HCT116 (cell line): ENCODE results near the gene PSMB5. TPM values are rescaled to one million over a fixed set of nuclear protein-coding genes. Genes with fewer than 3 reads are reported as not detected.

Experiments used
- ATAC-seq: fragments of 200-7000 bp; cut with Tn5 transposase; 2 replicates; pipeline ENCODE4 v1.9.1; 2020; ENCODE audit warnings: mild to moderate bottlenecking, moderate library complexity
- BruUV-seq: library from RNA; stranded (reverse); fragments of 400-500 nt; replicated peaks from 2 replicates; lab custom pipeline; 2021; lab: Mats Ljungman, UMichigan
- CTCF ChIA-PET: fragments of 300-600 bp; sonication (Branson Sonifier 250); formaldehyde crosslinking; loops from one replicate; lab custom pipeline; 2021; ENCODE audit warnings: antibody characterized with exemption; lab: Charles Lee
- POLR2A ChIA-PET: fragments of 300-600, 350-600 bp; sonication (Branson Sonifier 250); formaldehyde crosslinking; loops from one replicate; lab custom pipeline; 2021; ENCODE audit warnings: antibody characterized with exemption; lab: Charles Lee
- RAD21 ChIA-PET, 2 experiments: fragments of 300-600 bp; sonication (Branson Sonifier 250); formaldehyde crosslinking; loops; one replicate each; lab custom pipeline; 2023; ENCODE audit warnings: low total read pairs in 2 of 2; ENCODE audit not compliant: uncharacterized antibody in 2 of 2, unreplicated experiment in 2 of 2, low non-redundant PET in 1 of 2; lab: Charles Lee
- DNase-seq: peaks from one replicate; pipeline ENCODE4 v3.0.0-alpha.2; 2010; ENCODE audit warnings: low read depth, low spot score
- H2AFZ ChIP-seq: fragments of 200-600 bp; shearing (Covaris generic), sonication (generic); 2 replicates; pipeline ENCODE4 v1.6.1; 2017; ENCODE audit warnings: low read depth, mixed run types, mixed read lengths, antibody characterized with exemption, low read length; ENCODE audit not compliant: poor library complexity, severe bottlenecking
- H3K27ac ChIP-seq: 2 replicates; pipeline ENCODE4 v1.5.1; 2012; ENCODE audit warnings: low read depth, low read length
- H3K27me3 ChIP-seq: fragments of 200-600 bp; sonication (generic); 2 replicates; pipeline ENCODE4 v1.6.1; 2016; ENCODE audit warnings: mixed run types, low read length, mixed read lengths; ENCODE audit not compliant: insufficient read depth
- H3K36me3 ChIP-seq, 2 experiments: fragments of 200-500 bp in 1 of 2; fragments of 200-600 bp in 1 of 2; sonication (Bioruptor generic) in 1 of 2; sonication (generic) in 1 of 2; 2 replicates each; pipeline versions ENCODE4 v1.5.1 to v1.6.1; 2014 to 2016; ENCODE audit warnings: low read length in 2 of 2, inconsistent platforms in 1 of 2, mixed read lengths in 1 of 2, mixed run types in 1 of 2; ENCODE audit not compliant: insufficient read depth in 2 of 2, control insufficient read depth in 1 of 2
- H3K4me1 ChIP-seq, 2 experiments: fragments of 200-600 bp in 1 of 2; sonication (generic) in 1 of 2; 2 replicates each; pipeline versions ENCODE4 v1.5.1 to v1.6.1; 2012 to 2017; ENCODE audit warnings: low read length in 2 of 2, inconsistent platforms in 1 of 2, mild to moderate bottlenecking in 1 of 2, mixed read lengths in 1 of 2, mixed run types in 1 of 2, moderate library complexity in 1 of 2; ENCODE audit not compliant: insufficient read depth in 2 of 2, control insufficient read depth in 1 of 2
- H3K4me2 ChIP-seq: fragments of 200-600 bp; sonication (generic); 2 replicates; pipeline ENCODE4 v1.6.1; 2017; ENCODE audit warnings: mixed run types, low read length, mixed read lengths
- H3K4me3 ChIP-seq, 2 experiments: fragments of 200-600 bp in 1 of 2; sonication (generic) in 1 of 2; replicated peaks in 1 of 2; 2 replicates each; pipeline ENCODE4 v1.5.1; 2011 to 2016; ENCODE audit warnings: low read length in 2 of 2, control low read depth in 1 of 2, low read depth in 1 of 2, mild to moderate bottlenecking in 1 of 2, mixed read lengths in 1 of 2, mixed run types in 1 of 2
- H3K79me2 ChIP-seq: fragments of 200-600 bp; sonication (generic); 2 replicates; pipeline ENCODE4 v1.6.1; 2017; ENCODE audit warnings: mild to moderate bottlenecking, mixed run types, low read length, moderate library complexity, mixed read lengths; ENCODE audit not compliant: insufficient read depth
- H3K9ac ChIP-seq: fragments of 200-600 bp; sonication (generic); 2 replicates; pipeline ENCODE4 v1.6.1; 2016; ENCODE audit warnings: low read length, mixed read lengths
- H3K9me2 ChIP-seq: fragments of 200-600 bp; sonication (generic), shearing (Covaris generic); 2 replicates; pipeline ENCODE4 v1.6.1; 2017; ENCODE audit warnings: mixed run types, mild to moderate bottlenecking, moderate library complexity; ENCODE audit not compliant: insufficient read depth
- H3K9me3 ChIP-seq, 2 experiments: fragments of 200-500 bp in 1 of 2; fragments of 200-600 bp in 1 of 2; sonication (Bioruptor generic) in 1 of 2; sonication (generic) in 1 of 2; 2 replicates each; pipeline ENCODE4 v1.6.1; 2014 to 2017; ENCODE audit warnings: low read length in 2 of 2, mixed read lengths in 2 of 2, inconsistent platforms in 1 of 2, low read depth in 1 of 2, mild to moderate bottlenecking in 1 of 2, mixed run types in 1 of 2, moderate library complexity in 1 of 2; ENCODE audit not compliant: control insufficient read depth in 1 of 2, insufficient read depth in 1 of 2
- H4K20me1 ChIP-seq: fragments of 200-600 bp; sonication (generic), shearing (Covaris generic); 2 replicates; pipeline ENCODE4 v1.6.1; 2017; ENCODE audit warnings: mixed run types, mild to moderate bottlenecking, moderate library complexity; ENCODE audit not compliant: insufficient read depth
- EGR1 ChIP-seq: IDR thresholded peaks from 2 replicates; pipeline ENCODE4 v1.6.1; 2012; ENCODE audit warnings: low read depth
- EZH2 ChIP-seq: fragments of 200-600 bp; sonication (generic); IDR thresholded peaks from 2 replicates; pipeline ENCODE4 v1.6.1; 2017; ENCODE audit warnings: antibody characterized with exemption, mixed run types
- EZH2phosphoT487 ChIP-seq: fragments of 200-600 bp; IDR thresholded peaks from 2 replicates; pipeline ENCODE4 v1.6.1; 2018; ENCODE audit warnings: antibody characterized with exemption, borderline replicate concordance
- FOSL1 ChIP-seq: IDR thresholded peaks from 2 replicates; pipeline ENCODE4 v1.6.1; 2012; ENCODE audit warnings: low read depth
- JUND ChIP-seq: IDR thresholded peaks from 2 replicates; pipeline ENCODE4 v1.6.1; 2012
- POLR2AphosphoS5 ChIP-seq: IDR thresholded peaks from 2 replicates; pipeline ENCODE4 v1.6.1; 2011; ENCODE audit warnings: mild to moderate bottlenecking, low read depth, low read length, moderate library complexity
- RAD21 ChIP-seq: IDR thresholded peaks from 2 replicates; pipeline ENCODE4 v1.6.1; 2012; ENCODE audit warnings: low read depth, mild to moderate bottlenecking
- SIN3A ChIP-seq: IDR thresholded peaks from 2 replicates; pipeline ENCODE4 v1.6.1; 2012; ENCODE audit warnings: low read depth
- SP1 ChIP-seq: IDR thresholded peaks from 2 replicates; pipeline ENCODE4 v1.6.1; 2012; ENCODE audit warnings: low read depth
- TCF7L2 ChIP-seq: IDR thresholded peaks from 2 replicates; pipeline ENCODE4 v1.7.0; 2011; ENCODE audit warnings: borderline replicate concordance, inconsistent platforms; ENCODE audit not compliant: insufficient read depth, insufficient read length; ENCODE audit errors: extremely low read depth
- YY1 ChIP-seq: IDR thresholded peaks from 2 replicates; pipeline ENCODE4 v1.6.1; 2011; ENCODE audit warnings: low read length, low read depth, moderate library complexity, mild to moderate bottlenecking; ENCODE audit not compliant: insufficient replicate concordance; ENCODE audit errors: extremely low read depth
- ZFX ChIP-seq: fragments of 450-650 bp; IDR thresholded peaks from 2 replicates; pipeline ENCODE4 v1.6.1; 2017
- ZNF274 ChIP-seq: fragments of 200-500 bp; sonication (Bioruptor generic); IDR thresholded peaks from 2 replicates; pipeline ENCODE4 v1.6.1; 2014; ENCODE audit warnings: mild to moderate bottlenecking, low read depth, low read length, inconsistent platforms
- intact Hi-C: fragments of 100-400 bp; cut with micrococcal nuclease; formaldehyde crosslinking; loops from 2 replicates; pipeline ENCODE4 v1.10.0; 2022
- total RNA-seq: library from RNA; stranded (reverse); gene quantifications from one replicate; pipeline ENCODE4 v1.2.1, GENCODE V29; 2021; ENCODE audit not compliant: unreplicated experiment
- TF ChIP-seq, protein P1 (sequence below): IDR thresholded peaks from 2 replicates; pipeline ENCODE4 v1.6.1; 2012
- TF ChIP-seq, protein P2 (sequence below): IDR thresholded peaks from 2 replicates; pipeline ENCODE4 v1.6.1; 2011; ENCODE audit warnings: mild to moderate bottlenecking, low read length, moderate library complexity; ENCODE audit not compliant: insufficient replicate concordance; ENCODE audit errors: extremely low read depth

Gene PSMB5
- total RNA-seq, 1 experiment from 2014 or later: 212 TPM

DNA sequence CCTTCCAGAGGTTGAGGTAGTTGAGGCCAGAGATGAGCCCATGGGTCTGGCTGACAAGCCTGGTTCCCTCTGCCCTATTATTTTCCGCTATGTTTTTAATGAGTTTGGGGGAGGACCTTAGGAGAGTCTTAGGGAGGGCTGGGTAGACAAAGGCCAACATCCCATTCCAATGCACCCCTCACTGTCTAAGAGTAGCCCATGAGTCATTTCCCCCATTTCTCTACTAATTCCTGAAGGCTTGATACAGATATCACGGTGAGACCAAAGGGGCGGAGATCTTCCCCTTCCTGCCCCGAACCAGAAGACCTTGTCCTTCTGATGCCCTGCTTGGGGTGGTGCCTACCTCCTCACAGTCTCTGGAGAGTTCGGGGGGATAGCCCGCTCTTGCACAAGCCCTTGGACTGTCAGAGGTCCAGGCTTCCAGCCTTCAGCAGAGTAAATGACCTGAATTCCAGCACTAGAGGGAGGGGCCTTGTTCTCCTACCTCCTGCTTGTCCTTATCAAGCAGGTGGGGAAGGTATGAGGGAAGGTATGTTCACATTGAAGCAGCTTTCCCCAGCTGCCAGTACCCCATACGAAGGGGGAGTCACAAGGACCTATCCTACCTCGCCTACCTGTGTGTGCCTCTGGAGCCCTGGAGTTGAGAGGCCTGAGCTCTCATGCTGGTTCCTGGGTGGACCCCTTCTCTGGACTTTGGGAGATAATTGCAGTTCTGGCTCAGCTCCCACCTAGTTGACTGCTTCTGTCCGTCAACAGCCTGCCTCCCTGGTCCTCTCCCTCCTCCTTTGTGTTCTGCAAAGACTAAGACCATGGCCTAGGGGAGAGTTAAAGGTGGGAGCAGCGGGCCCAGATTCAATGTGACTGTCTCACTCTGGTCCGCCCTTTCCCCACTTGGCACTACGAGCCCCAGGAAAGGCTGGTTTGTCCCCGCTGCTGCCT, 11.0 kb upstream of the PSMB5 start (continued):
- TF ChIP-seq YY1 (no peak), EZH2 (no peak)

DNA sequence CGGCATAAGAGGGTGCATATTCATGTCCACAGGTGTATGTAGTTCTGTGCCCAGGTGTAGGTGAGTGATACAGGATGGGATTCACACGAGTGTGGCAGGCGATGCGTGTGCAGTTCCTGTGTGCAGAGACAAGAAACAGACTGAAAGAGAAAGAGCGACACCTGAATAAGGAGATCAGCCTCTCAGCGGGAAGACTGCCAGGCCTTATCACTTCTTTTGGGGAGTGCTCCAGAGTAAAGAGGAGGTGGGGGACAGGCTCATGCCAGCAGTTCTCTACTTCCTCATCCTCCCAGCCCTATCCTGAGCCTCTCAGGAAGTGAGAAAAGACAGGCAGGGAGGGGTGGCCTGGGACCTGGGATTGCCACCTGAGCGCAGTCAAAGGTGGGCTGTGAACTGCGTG, 10.1 kb upstream of the PSMB5 start:
- H3K27me3 ChIP-seq: no peaks in the 10 kb centered on the region
- no TSS peak for BruUV-seq
- ATAC-seq (no peak), DNase-seq (no peak)
- no peak overlapping the region for H3K4me2 ChIP-seq
- no peaks in the 10 kb centered on the region for H4K20me1 ChIP-seq
- intact Hi-C loops: no loop called here
- no peaks in the 10 kb centered on the region for H3K9me2 ChIP-seq
- H3K27ac ChIP-seq: no peak overlapping the region
- H2AFZ ChIP-seq: no peak overlapping the region
- RAD21 ChIA-PET: no interaction called here
- POLR2A ChIA-PET: no interaction called here
- CTCF ChIA-PET: no interaction called here
- no peak overlapping the region for H3K4me3 ChIP-seq
- no peaks in the 10 kb centered on the region for H3K79me2 ChIP-seq
- H3K4me1 ChIP-seq: peaks cover 0 to 5% of the 10 kb centered on the region in 2 experiments; a peak in 1 of 4 replicates
- no peaks in the 10 kb centered on the region for H3K9me3 ChIP-seq
- H3K9ac ChIP-seq: no peak overlapping the region
- TF ChIP-seq EZH2phosphoT487 (no peak), FOSL1 (no peak), ZNF274 (no peak), POLR2AphosphoS5 (no peak), EGR1 (no peak), JUND (no peak), TCF7L2 (no peak), ZFX (no peak), YY1 (no peak), EZH2 (no peak), RAD21 (no peak), SP1 (no peak), SIN3A (no peak)
- TF ChIP-seq, protein P1, sequence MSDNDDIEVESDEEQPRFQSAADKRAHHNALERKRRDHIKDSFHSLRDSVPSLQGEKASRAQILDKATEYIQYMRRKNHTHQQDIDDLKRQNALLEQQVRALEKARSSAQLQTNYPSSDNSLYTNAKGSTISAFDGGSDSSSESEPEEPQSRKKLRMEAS: no peak
- TF ChIP-seq, protein P2, sequence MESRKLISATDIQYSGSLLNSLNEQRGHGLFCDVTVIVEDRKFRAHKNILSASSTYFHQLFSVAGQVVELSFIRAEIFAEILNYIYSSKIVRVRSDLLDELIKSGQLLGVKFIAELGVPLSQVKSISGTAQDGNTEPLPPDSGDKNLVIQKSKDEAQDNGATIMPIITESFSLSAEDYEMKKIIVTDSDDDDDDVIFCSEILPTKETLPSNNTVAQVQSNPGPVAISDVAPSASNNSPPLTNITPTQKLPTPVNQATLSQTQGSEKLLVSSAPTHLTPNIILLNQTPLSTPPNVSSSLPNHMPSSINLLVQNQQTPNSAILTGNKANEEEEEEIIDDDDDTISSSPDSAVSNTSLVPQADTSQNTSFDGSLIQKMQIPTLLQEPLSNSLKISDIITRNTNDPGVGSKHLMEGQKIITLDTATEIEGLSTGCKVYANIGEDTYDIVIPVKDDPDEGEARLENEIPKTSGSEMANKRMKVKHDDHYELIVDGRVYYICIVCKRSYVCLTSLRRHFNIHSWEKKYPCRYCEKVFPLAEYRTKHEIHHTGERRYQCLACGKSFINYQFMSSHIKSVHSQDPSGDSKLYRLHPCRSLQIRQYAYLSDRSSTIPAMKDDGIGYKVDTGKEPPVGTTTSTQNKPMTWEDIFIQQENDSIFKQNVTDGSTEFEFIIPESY: no peak
- H3K36me3 ChIP-seq: no peaks in the 10 kb centered on the region
